Stimulated activated CD4-positive, alpha-beta T cell treated with anti-CD3 and anti-CD28 coated beads, Interleukin-12 subunit alpha, Interleukin-12 subunit beta, amount 100 ng/mL, for 4 hours (primary cell): ENCODE measurements around the gene FRRS1.
"Not testable (repeated sequence)": the region's sequence is repeated elsewhere in the genome, so short reads cannot be mapped to it uniquely, and the experiment has no call there.

Experiments used
- DNase-seq: peaks from one replicate; pipeline ENCODE4 v3.0.0-alpha.2; 2020

The FRRS1 gene

GRCh38 chr1:99764439-99764838 is 2.0 kb downstream of the FRRS1 start:
- DNase-seq = no peak

GRCh38 chr1:99763956-99764355 is 2.5 kb downstream of the FRRS1 start:
- no peak for DNase-seq

- no peak for DNase-seq
Measured at GRCh38 chr1:99761774-99762173, 4.7 kb downstream of the FRRS1 start.

GRCh38 chr1:99759518-99760160 is 6.8 kb downstream of the FRRS1 start:
- DNase-seq = no peak

- not testable (repeated sequence) for DNase-seq
Measured at GRCh38 chr1:99758686-99759517, 7.5 kb downstream of the FRRS1 start.

GRCh38 chr1:99758073-99758511 is 8.3 kb downstream of the FRRS1 start:
- no peak for DNase-seq

GRCh38 chr1:99756598-99756997 is 9.8 kb downstream of the FRRS1 start:
- no peak for DNase-seq

- no peak for DNase-seq
Measured at GRCh38 chr1:99755664-99756063, 10.8 kb downstream of the FRRS1 start.

GRCh38 chr1:99754697-99755096 is 11.7 kb downstream of the FRRS1 start:
- DNase-seq = no peak

GRCh38 chr1:99754055-99754626 is 12.3 kb downstream of the FRRS1 start:
- DNase-seq = no peak

GRCh38 chr1:99751877-99752504 is 14.4 kb downstream of the FRRS1 start:
- no peak for DNase-seq

GRCh38 chr1:99749504-99750347 is 16.7 kb downstream of the FRRS1 start:
- DNase-seq = no peak

GRCh38 chr1:99748419-99748818 is 18.0 kb downstream of the FRRS1 start:
- DNase-seq = no peak

- DNase-seq = no peak
Measured at GRCh38 chr1:99745684-99746083, 20.8 kb downstream of the FRRS1 start.

GRCh38 chr1:99745061-99745460 is 21.4 kb downstream of the FRRS1 start:
- no peak for DNase-seq

GRCh38 chr1:99740141-99740540 is 26.3 kb downstream of the FRRS1 start:
- DNase-seq = no peak

- DNase-seq = no peak
Measured at GRCh38 chr1:99738858-99739465, 27.5 kb downstream of the FRRS1 start.

- no peak for DNase-seq
Measured at GRCh38 chr1:99737016-99737415, 29.4 kb downstream of the FRRS1 start.

- no peak for DNase-seq
Measured at GRCh38 chr1:99735852-99736251, 30.6 kb downstream of the FRRS1 start.

GRCh38 chr1:99731384-99731783 is 35.1 kb downstream of the FRRS1 start:
- no peak for DNase-seq

- no peak for DNase-seq
Measured at GRCh38 chr1:99728494-99729235, 37.8 kb downstream of the FRRS1 start.
